Transverse colon (tissue), 3 donors: ENCODE measurements around the gene IL17RD.

Source experiments
- EP300 ChIP-seq: sonication (generic); formaldehyde crosslinking; IDR thresholded peaks from one replicate; pipeline ENCODE4 v1.6.1; 2017; ENCODE audit warnings: antibody characterized with exemption, low read depth
- POLR2AphosphoS5 ChIP-seq, 3 donors: sonication (generic); formaldehyde crosslinking; IDR thresholded peaks; one replicate each; pipeline ENCODE4 v1.6.1; 2016; ENCODE audit warnings: antibody characterized with exemption in 3 of 3

GRCh38 chr3:57151021-57151449 lies 14.1 kb downstream of the IL17RD start:
- TF ChIP-seq POLR2AphosphoS5 (IDR thresholded peaks at IDR 0.05) = no peak
- no peak for TF ChIP-seq EP300
